Measurements from ENCODE around the gene TBC1D3I. TPM values are rescaled to one million over a fixed set of nuclear protein-coding genes. Genes with fewer than 3 reads are reported as not detected.
"Not testable (repeated sequence)": the region's sequence is repeated elsewhere in the genome, so short reads cannot be mapped to it uniquely, and the experiment has no call there.

The TBC1D3I gene
- total RNA-seq, 3 donors from 2014 or later = 0.54 to 0.67 (median 0.55) TPM

- DNase-seq = no peak
- peaks cover 3% of the 10 kb centered on the region for H3K4me1 ChIP-seq (ENCODE audit: low read depth)
- no peak for TF ChIP-seq CTCF (IDR thresholded peaks at IDR 0.05)
- H3K4me3 ChIP-seq = no peak overlapping the region
- intact Hi-C loops (cut with DNase I, micrococcal nuclease) = no loop called here
- no peaks in the 10 kb centered on the region for H3K36me3 ChIP-seq (ENCODE audit: low read depth)
- H3K9me3 ChIP-seq = no peaks in the 10 kb centered on the region
- ATAC-seq = peak; percentile 12
Observed at GRCh38 chr17:36214918-36215317, 49.5 kb downstream of the TBC1D3I start.

- ATAC-seq = no peak
- intact Hi-C loops (cut with DNase I, micrococcal nuclease) = no loop called here
- Histone ChIP-seq H3K4me1 (ENCODE audit: low read depth) (peaks cover 3% of the 10 kb centered on the region), H3K9me3 (no peaks in the 10 kb centered on the region), H3K36me3 (ENCODE audit: low read depth) (no peaks in the 10 kb centered on the region), H3K4me3 (no peak overlapping the region)
- no peak for TF ChIP-seq CTCF (IDR thresholded peaks at IDR 0.05)
- no peak for DNase-seq
Observed at GRCh38 chr17:36213695-36214094, 50.7 kb downstream of the TBC1D3I start.

- Histone ChIP-seq H3K9me3 (no peaks in the 10 kb centered on the region), H3K4me1 (ENCODE audit: low read depth) (peaks cover 3% of the 10 kb centered on the region), H3K36me3 (ENCODE audit: low read depth) (no peaks in the 10 kb centered on the region), H3K4me3 (no peak overlapping the region)
- intact Hi-C loops (cut with DNase I, micrococcal nuclease) = no loop called here
- TF ChIP-seq CTCF (IDR thresholded peaks at IDR 0.05) = no peak
- DNase-seq = no peak
- ATAC-seq = no peak
Observed at GRCh38 chr17:36212966-36213365, 51.4 kb downstream of the TBC1D3I start.

- Histone ChIP-seq H3K9me3 (no peaks in the 10 kb centered on the region), H3K36me3 (ENCODE audit: low read depth) (no peaks in the 10 kb centered on the region)
Observed at GRCh38 chr17:36212272-36212605, 52.1 kb downstream of the TBC1D3I start.

GRCh38 chr17:36211484-36212271 lies 52.7 kb downstream of the TBC1D3I start:
- H3K9me3 ChIP-seq; intact Hi-C loops (cut with DNase I, micrococcal nuclease); DNase-seq; H3K36me3 ChIP-seq (ENCODE audit: low read depth); H3K4me1 ChIP-seq (ENCODE audit: low read depth); H3K4me3 ChIP-seq: not testable (repeated sequence)
- peak; percentile 37 for ATAC-seq

More at GRCh38 chr17:36212272-36212605, 52.1 kb downstream of the TBC1D3I start:
- no peak overlapping the region for H3K4me3 ChIP-seq
- DNase-seq (no peak), ATAC-seq (no peak)
- H3K4me1 ChIP-seq (ENCODE audit: low read depth) = peaks cover 3% of the 10 kb centered on the region
- TF ChIP-seq CTCF (IDR thresholded peaks at IDR 0.05) = no peak
- intact Hi-C loops (cut with DNase I, micrococcal nuclease) = no loop called here

GRCh38 chr17:36210439-36211211 lies 53.7 kb downstream of the TBC1D3I start, which contains the start of gene CCL4L2:
TSS of gene CCL4L2 (plus strand) at chr17:36211063.
- H3K4me1 ChIP-seq (ENCODE audit: low read depth); H3K9me3 ChIP-seq; intact Hi-C loops (cut with DNase I, micrococcal nuclease); DNase-seq; H3K36me3 ChIP-seq (ENCODE audit: low read depth); H3K4me3 ChIP-seq: not testable (repeated sequence)
- ATAC-seq = peak; percentile 72
